HT1080 (cell line): ENCODE measurements around the gene INSC. TPM values are rescaled to one million over a fixed set of nuclear protein-coding genes. Genes with fewer than 3 reads are reported as not detected.

Experiments used
- DNase-seq: peaks from one replicate; pipeline ENCODE4 v3.0.0-alpha.2; 2015; ENCODE audit warnings: low read depth
- total RNA-seq: library from RNA; depleted of rRNA; stranded (reverse); fragments of >200 nt; shearing (Covaris generic); gene quantifications from 2 replicates; pipeline ENCODE4 v1.2.3, GENCODE V29; 2014; rRNA removed

Gene INSC
- total RNA-seq, 1 experiment from 2014 or later: 4.0 TPM

- no peak for DNase-seq
Observed at GRCh38 chr11:15280393-15280792, 165.7 kb downstream of the INSC start.

DNA sequence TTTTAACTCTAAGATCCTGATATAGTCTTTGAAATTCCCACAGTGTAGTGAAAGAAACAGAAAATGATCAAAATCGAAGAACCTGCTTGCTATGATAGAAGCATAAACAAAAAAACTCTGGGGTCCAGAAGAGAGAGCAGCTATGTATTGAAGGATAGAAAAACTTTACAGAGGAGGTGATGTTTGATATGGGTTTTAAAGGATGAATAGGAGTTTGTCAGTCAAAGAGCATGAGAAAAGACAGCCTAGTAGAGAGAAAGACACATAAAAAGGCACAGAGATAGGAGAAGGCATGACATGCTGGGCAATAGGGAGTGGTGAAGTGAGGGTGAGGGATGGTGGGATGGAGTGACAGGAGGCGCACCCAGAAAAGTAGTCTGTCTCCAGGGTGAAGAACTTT, 168.0 kb downstream of the INSC start:
- no peak for DNase-seq

DNA sequence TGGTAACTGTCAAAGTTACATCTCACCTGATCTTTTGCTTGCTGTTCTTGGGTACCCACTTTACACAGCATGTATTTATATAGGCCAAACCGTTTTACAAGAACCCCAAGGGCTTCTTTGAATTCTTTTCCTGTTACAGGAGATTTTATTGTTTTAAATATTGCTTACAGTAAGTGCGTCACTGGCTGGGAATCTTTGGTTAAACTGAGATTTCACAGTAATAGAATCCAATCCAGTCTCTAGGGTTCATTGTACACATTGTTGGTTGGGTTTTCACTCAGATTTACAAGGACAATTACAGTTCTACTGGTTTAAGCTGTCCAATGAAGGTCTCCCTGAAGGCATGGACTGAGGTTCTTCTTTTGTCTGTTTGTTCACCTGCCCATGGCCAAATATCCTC, 171.7 kb downstream of the INSC start:
- DNase-seq: no peak

- DNase-seq: no peak
Observed at GRCh38 chr11:15288863-15289262, 174.1 kb downstream of the INSC start.

DNA sequence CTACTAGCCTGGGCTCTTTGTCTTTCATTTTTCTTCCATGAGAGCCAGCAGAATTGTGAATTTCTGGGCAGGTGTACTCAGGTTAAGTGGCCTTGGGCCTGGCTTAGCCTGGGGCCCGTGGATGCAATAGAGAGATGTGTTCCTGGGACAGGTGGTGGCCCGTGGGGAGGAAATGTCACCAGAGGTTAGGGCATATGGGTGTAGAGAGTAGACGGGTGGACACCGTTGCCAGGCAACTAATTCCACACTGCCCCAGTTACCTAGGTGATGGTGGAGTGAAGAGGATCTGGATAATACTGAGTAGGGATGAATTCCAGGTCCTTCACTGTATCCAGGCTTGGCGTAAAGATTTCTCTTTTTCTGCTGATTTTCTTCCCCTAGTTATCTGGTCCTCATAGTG, 175.0 kb downstream of the INSC start:
- DNase-seq: no peak

DNA sequence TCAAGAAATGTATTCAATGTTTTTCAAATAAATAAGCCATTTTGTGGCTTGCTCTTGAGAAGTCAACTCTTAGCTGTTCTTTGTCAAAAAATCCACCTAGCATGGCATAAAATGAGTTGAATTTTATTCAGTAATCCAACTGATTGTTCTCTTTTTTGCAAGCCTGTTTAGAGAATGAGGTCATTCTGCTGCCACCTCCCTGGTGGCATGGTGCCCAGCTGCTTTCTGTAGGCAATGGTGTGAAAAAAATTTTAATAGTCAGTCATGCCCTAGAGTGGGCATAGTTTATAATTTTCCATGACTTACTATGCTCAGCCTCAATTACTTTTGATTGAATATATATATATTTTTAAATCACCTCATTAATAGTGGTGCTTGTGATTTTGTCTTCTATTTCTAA, 177.2 kb downstream of the INSC start:
- no peak for DNase-seq

- no peak for DNase-seq
Observed at GRCh38 chr11:15293975-15294620, 179.4 kb downstream of the INSC start.

- DNase-seq: no peak
Observed at GRCh38 chr11:15295695-15296094, 181.0 kb downstream of the INSC start.

Other genes with a start within 250 kb of the INSC start
- gene CYP2R1, start 222.7 kb upstream of the INSC start, total RNA-seq: 4.0 and 5.9 TPM in 2 replicates
- not detected in 2 replicates for gene CALCA, start 142.6 kb upstream of the INSC start, total RNA-seq
- gene CALCB, start 41.3 kb upstream of the INSC start, total RNA-seq: 0.19 TPM in 1 of 2 replicates, not detected in the other